ENCODE data around the gene SFR1.

GRCh38 chr10:104113376-104113956 lies 8.5 kb upstream of the SFR1 start:
- TF ChIP-seq CTCF (IDR thresholded peaks at IDR 0.05; ENCODE audit: low read depth, low read length): no peak
- TF ChIP-seq POLR2A (IDR thresholded peaks at IDR 0.05; ENCODE audit: extremely low read depth, insufficient read length): no peak
- TF ChIP-seq MAX (IDR thresholded peaks at IDR 0.05; ENCODE audit: low read depth, low read length): no peak
